A549 (cell line): ENCODE results near the gene GRK7. TPM values are rescaled to one million over a fixed set of nuclear protein-coding genes. Genes with fewer than 3 reads are reported as not detected.

Experiments used
- ATAC-seq, 2 experiments: fragments of 200-7000 bp in 1 of 2; fragments of >200 bp in 1 of 2; cut with Nextera tagmentation in 1 of 2; cut with Tn5 transposase in 1 of 2; 3 replicates each; pipeline versions ENCODE4 v1.8.0 to v1.9.1; 2018 to 2020; ENCODE audit warnings: mild to moderate bottlenecking in 1 of 2, moderate library complexity in 1 of 2
- CTCF ChIA-PET: fragments of 300-600 bp; sonication (Branson Sonifier 250); formaldehyde crosslinking; extraction: SDS; loops from one replicate; lab custom pipeline; 2021; ENCODE audit warnings: antibody characterized with exemption, inconsistent platforms; lab: Yijun Ruan, JAX
- POLR2A ChIA-PET: fragments of 350-600 bp; formaldehyde crosslinking; extraction: SDS; loops from one replicate; lab custom pipeline; 2021; ENCODE audit warnings: antibody characterized with exemption, inconsistent platforms; lab: Yijun Ruan, JAX
- DNase-seq, 2 experiments: peaks; one replicate each; pipeline versions ENCODE4 v3.0.0 to v3.0.0-alpha.2; 2011 to 2016; ENCODE audit warnings: low read depth in 1 of 2, low spot score in 1 of 2
- FAIRE-seq: peaks from 2 replicates; lab custom pipeline; 2011; peaks lifted over from hg19 to GRCh38; lab: Jason Lieb, UNC
- H3K27ac ChIP-seq, 2 experiments: fragments of >200 bp; sonication (Bioruptor Twin); formaldehyde crosslinking; 3 replicates each; pipeline ENCODE4 v1.5.1; 2016 to 2017
- H3K4me1 ChIP-seq: fragments of >200 bp; sonication (Bioruptor Twin); formaldehyde crosslinking; 3 replicates; pipeline ENCODE4 v1.6.1; 2016
- H3K4me2 ChIP-seq: fragments of >200 bp; sonication (Bioruptor Twin); formaldehyde crosslinking; 3 replicates; pipeline ENCODE4 v1.6.1; 2016
- H3K4me3 ChIP-seq: fragments of >200 bp; sonication (Bioruptor Twin); formaldehyde crosslinking; 3 replicates; pipeline ENCODE4 v1.5.1; 2016
- H3K9me3 ChIP-seq: fragments of >200 bp; sonication (Bioruptor Twin); formaldehyde crosslinking; 3 replicates; pipeline ENCODE4 v1.6.1; 2016
- EHMT2 ChIP-seq: fragments of 200-600 bp; sonication (generic); IDR thresholded peaks from 2 replicates; pipeline ENCODE4 v1.6.1; 2016; ENCODE audit warnings: antibody characterized with exemption, low read depth, mild to moderate bottlenecking, moderate library complexity
- EP300 ChIP-seq, 2 experiments: fragments of >200 bp; sonication (Bioruptor Twin); formaldehyde crosslinking; IDR thresholded peaks; 2 replicates in 1 of 2; 3 replicates in 1 of 2; pipeline ENCODE4 v1.6.1; 2016 to 2017
- ESRRA ChIP-seq: fragments of 150-350 bp; IDR thresholded peaks from 2 replicates; pipeline ENCODE4 v1.6.1; 2014; ENCODE audit warnings: mild to moderate bottlenecking, low read length, borderline replicate concordance
- FOSL2 ChIP-seq, 2 experiments: fragments of 450-650 bp in 1 of 2; fragments of >200 bp in 1 of 2; sonication (Bioruptor Twin) in 1 of 2; formaldehyde crosslinking; IDR thresholded peaks; 2 replicates each; pipeline versions ENCODE4 v1.5.0 to v1.6.1; 2016 to 2020; ENCODE audit warnings: mild to moderate bottlenecking in 1 of 2, moderate library complexity in 1 of 2
- FOXS1 ChIP-seq: fragments of 250-450 bp; sonication (Bioruptor Pico); IDR thresholded peaks from 2 replicates; pipeline ENCODE4 v1.5.0; 2020; ENCODE audit warnings: mild to moderate bottlenecking, moderate library complexity
- GATA3 ChIP-seq: IDR thresholded peaks from 2 replicates; pipeline ENCODE4 v1.6.1; 2012; ENCODE audit warnings: borderline replicate concordance
- HEYL ChIP-seq: fragments of 250-450 bp; sonication (Bioruptor Pico); IDR thresholded peaks from 2 replicates; pipeline ENCODE4 v1.8.0; 2021; ENCODE audit warnings: mild to moderate bottlenecking, moderate library complexity
- JUN ChIP-seq, 2 experiments: fragments of >200 bp; sonication (Bioruptor Twin); formaldehyde crosslinking; IDR thresholded peaks; 2 replicates in 1 of 2; 3 replicates in 1 of 2; pipeline ENCODE4 v1.6.1; 2016 to 2017
- JUNB ChIP-seq: fragments of >200 bp; sonication (Bioruptor Twin); formaldehyde crosslinking; IDR thresholded peaks from 2 replicates; pipeline ENCODE4 v1.6.1; 2016
- KDM1A ChIP-seq: fragments of 200-600 bp; sonication (generic); IDR thresholded peaks from 2 replicates; pipeline ENCODE4 v1.6.1; 2016; ENCODE audit warnings: low read depth, mild to moderate bottlenecking
- POLR2AphosphoS2 ChIP-seq: conservative IDR thresholded peaks from 2 replicates; pipeline ENCODE4 v1.6.1; 2012; ENCODE audit warnings: low read length, improper control_type of control experiment, inconsistent platforms
- RNF2 ChIP-seq: fragments of 200-600 bp; sonication (generic); IDR thresholded peaks from 2 replicates; pipeline ENCODE4 v1.6.1; 2016; ENCODE audit warnings: low read depth, mild to moderate bottlenecking, antibody characterized with exemption, moderate library complexity, borderline replicate concordance
- SREBF2 ChIP-seq: fragments of 450-650 bp; IDR thresholded peaks from 2 replicates; pipeline ENCODE4 v1.6.1; 2014; ENCODE audit warnings: mild to moderate bottlenecking, moderate library complexity
- TFCP2L1 ChIP-seq: fragments of 250-450 bp; sonication (Bioruptor Pico); IDR thresholded peaks from 2 replicates; pipeline ENCODE4 v1.5.0; 2021; ENCODE audit warnings: mild to moderate bottlenecking
- TP53 ChIP-seq: fragments of 250-450 bp; sonication (Bioruptor Pico); IDR thresholded peaks from 2 replicates; pipeline ENCODE4 v1.5.0; 2021; ENCODE audit warnings: mild to moderate bottlenecking, moderate library complexity
- ZC3H11A ChIP-seq: fragments of 450-650 bp; IDR thresholded peaks from 2 replicates; pipeline ENCODE4 v1.6.1; 2014; ENCODE audit warnings: antibody characterized with exemption, mild to moderate bottlenecking
- ZFP36 ChIP-seq: fragments of 450-650 bp; IDR thresholded peaks from 2 replicates; pipeline ENCODE4 v1.6.1; 2014; ENCODE audit warnings: borderline replicate concordance; ENCODE audit not compliant: partially characterized antibody
- ZNF302 ChIP-seq: fragments of 250-450 bp; sonication (Bioruptor Pico); IDR thresholded peaks from 2 replicates; pipeline ENCODE4 v1.9.0; 2021; ENCODE audit warnings: inconsistent platforms, mild to moderate bottlenecking, moderate library complexity
- ZSCAN20 ChIP-seq: fragments of 250-450 bp; sonication (Bioruptor Pico); IDR thresholded peaks from 2 replicates; pipeline ENCODE4 v1.8.0; 2022; ENCODE audit warnings: mild to moderate bottlenecking, moderate library complexity
- WGBS: methylation state at CpG from one replicate; pipeline ENCODE4 v1.1.6; 2017; ENCODE audit errors: missing lambda C conversion rate; 5-methylcytosine and 5-hydroxymethylcytosine counted together
- polyA plus RNA-seq, 4 experiments: library from polyadenylated mRNA; depleted of rRNA in 3 of 4; stranded (reverse); fragments of >200 nt; fragmentation: RNase III in 1 of 4; extraction: RNeasy Plus Mini Kit Qiagen cat#74134 plus additional on column Dnase treatment in 1 of 4; gene quantifications; 2 replicates in 3 of 4; 3 replicates in 1 of 4; pipeline ENCODE4 v1.2.3, GENCODE V29; 2011 to 2017
- TF ChIP-seq, protein P1 (sequence below): IDR thresholded peaks from 2 replicates; pipeline ENCODE4 v1.6.1; 2012; ENCODE audit warnings: low read depth, borderline replicate concordance
- TF ChIP-seq, protein P2 (sequence below): IDR thresholded peaks from 2 replicates; pipeline ENCODE4 v1.6.1; 2012
- TF ChIP-seq, protein P3 (sequence below): fragments of >200 bp; sonication (Bioruptor Twin); formaldehyde crosslinking; IDR thresholded peaks from 3 replicates; pipeline ENCODE4 v1.5.1; 2016
- TF ChIP-seq, protein P4 (sequence below): fragments of 250-450 bp; sonication (Bioruptor Pico); IDR thresholded peaks from 2 replicates; pipeline ENCODE4 v1.5.0; 2020; ENCODE audit warnings: low read depth, mild to moderate bottlenecking, moderate library complexity

GRK7 gene
- polyA plus RNA-seq, 2 of the 4 experiments (the other 2 are of a cell fraction): 0.03 TPM; not detected in 1

DNA sequence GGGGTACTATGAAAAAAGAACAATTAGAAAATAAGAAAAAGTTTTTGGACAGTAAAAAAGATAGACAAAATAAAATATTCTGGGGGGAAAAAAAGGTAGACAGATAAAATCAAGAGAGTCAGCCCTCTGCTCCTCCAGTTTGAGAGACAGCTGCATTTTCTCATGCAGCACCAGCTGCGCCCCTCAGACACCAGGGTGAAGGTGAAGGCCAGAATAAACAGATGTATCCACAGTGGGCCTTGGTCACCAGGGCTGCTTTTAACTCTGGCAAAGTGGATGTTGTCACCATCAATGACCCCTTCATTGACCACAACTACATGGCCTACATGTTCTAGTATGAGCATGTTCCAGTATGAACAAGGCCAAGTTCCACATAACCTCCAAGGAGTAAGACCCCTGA, 39.0 kb upstream of the GRK7 start:
- CTCF ChIA-PET: interaction anchor here (1.0 to 1.2 kb wide), 2 partner anchors 10 to 23 kb away, joined by 3 to 4 read pairs; no protein-coding TSS in a partner anchor
- Histone ChIP-seq H3K4me1 (no peaks in the 10 kb centered on the region; the same call in 2 of the 3 replicates), H3K27ac (no peak overlapping the region), H3K4me3 (no peak overlapping the region), H3K4me2 (no peak overlapping the region), H3K9me3 (no peaks in the 10 kb centered on the region)
- 92% methylated on average over 1 of the region's 1 CpG for WGBS
- FAIRE-seq (no peak), DNase-seq (no peak), ATAC-seq (no peak)
- POLR2A ChIA-PET: no interaction called here
- no peak for TF ChIP-seq TP53 (CRISPR knock-in tag)
- TF ChIP-seq, protein P1, sequence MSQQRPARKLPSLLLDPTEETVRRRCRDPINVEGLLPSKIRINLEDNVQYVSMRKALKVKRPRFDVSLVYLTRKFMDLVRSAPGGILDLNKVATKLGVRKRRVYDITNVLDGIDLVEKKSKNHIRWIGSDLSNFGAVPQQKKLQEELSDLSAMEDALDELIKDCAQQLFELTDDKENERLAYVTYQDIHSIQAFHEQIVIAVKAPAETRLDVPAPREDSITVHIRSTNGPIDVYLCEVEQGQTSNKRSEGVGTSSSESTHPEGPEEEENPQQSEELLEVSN: no peak

DNA sequence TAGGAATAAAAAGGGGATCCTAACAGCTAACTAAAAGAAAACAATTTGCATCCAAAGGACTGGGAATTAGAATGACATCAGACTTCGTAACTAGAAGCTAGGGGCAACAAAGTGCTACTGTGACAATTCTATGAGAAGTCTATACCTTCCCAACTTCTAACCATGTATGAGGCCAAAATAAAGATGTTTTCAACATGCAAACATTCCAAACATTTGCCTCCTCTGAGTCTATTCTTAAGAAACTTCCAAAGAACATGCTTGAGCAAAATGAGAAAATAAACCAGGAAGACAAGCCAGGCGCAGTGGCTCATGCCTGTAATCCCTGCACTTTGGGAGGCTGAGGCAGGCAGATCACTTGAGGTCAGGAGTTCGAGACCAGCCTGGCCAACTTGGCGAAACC, 38.2 kb upstream of the GRK7 start:
- no peak overlapping the region for H3K4me2 ChIP-seq
- no peaks in the 10 kb centered on the region for H3K9me3 ChIP-seq
- no peak for DNase-seq
- no peak overlapping the region for H3K27ac ChIP-seq
- ChIA-PET CTCF (interaction anchor here (1.0 kb wide), 1 partner anchor 9 kb away, joined by 3 read pairs; no protein-coding TSS in a partner anchor), POLR2A (no interaction called here)
- no peak for FAIRE-seq
- H3K4me3 ChIP-seq: no peak overlapping the region
- no peak for TF ChIP-seq HEYL (CRISPR knock-in tag)
- TF ChIP-seq ZC3H11A: no peak
- no peak for TF ChIP-seq ZNF302 (CRISPR knock-in tag)
- TF ChIP-seq, protein P2, sequence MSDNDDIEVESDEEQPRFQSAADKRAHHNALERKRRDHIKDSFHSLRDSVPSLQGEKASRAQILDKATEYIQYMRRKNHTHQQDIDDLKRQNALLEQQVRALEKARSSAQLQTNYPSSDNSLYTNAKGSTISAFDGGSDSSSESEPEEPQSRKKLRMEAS: no peak
- TF ChIP-seq, protein P3, sequence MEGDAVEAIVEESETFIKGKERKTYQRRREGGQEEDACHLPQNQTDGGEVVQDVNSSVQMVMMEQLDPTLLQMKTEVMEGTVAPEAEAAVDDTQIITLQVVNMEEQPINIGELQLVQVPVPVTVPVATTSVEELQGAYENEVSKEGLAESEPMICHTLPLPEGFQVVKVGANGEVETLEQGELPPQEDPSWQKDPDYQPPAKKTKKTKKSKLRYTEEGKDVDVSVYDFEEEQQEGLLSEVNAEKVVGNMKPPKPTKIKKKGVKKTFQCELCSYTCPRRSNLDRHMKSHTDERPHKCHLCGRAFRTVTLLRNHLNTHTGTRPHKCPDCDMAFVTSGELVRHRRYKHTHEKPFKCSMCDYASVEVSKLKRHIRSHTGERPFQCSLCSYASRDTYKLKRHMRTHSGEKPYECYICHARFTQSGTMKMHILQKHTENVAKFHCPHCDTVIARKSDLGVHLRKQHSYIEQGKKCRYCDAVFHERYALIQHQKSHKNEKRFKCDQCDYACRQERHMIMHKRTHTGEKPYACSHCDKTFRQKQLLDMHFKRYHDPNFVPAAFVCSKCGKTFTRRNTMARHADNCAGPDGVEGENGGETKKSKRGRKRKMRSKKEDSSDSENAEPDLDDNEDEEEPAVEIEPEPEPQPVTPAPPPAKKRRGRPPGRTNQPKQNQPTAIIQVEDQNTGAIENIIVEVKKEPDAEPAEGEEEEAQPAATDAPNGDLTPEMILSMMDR: no peak
- no peak for TF ChIP-seq KDM1A
- TF ChIP-seq SREBF2: no peak
- TF ChIP-seq EP300 (IDR thresholded peaks at IDR 0.05): no peak
- no peak for TF ChIP-seq JUNB
- no peak for TF ChIP-seq EHMT2
- TF ChIP-seq FOXS1: no peak
- H3K4me1 ChIP-seq: no peaks in the 10 kb centered on the region; the same call in 2 of the 3 replicates
- ATAC-seq: no peak
- 76% methylated on average over 4 of the region's 4 CpGs for WGBS

DNA sequence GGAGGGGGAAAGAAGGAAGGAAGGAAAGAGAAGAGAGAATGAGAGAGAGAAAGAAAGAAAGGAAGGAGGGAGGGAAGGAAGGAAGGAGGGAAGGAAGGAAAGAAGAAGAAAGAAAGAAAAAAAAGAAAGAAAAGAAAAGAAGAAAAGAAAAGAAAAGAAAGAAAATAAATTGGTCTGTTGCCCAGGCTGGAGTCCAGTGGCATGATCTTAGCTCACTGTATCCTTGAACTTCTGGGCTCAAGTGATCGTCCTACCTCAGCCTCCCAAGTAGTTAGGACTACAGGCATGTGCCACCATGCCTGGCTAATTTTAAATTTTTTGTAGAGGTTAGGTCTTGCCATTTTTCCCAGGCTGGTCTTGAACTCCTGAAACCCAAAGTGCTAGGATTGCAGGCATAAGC, 36.7 kb upstream of the GRK7 start:
- ChIA-PET CTCF (no interaction called here), POLR2A (interaction anchor here (0.7 kb wide), 1 partner anchor 18 kb away, joined by 3 read pairs; no protein-coding TSS in a partner anchor)
- no peaks in the 10 kb centered on the region for H3K9me3 ChIP-seq
- no peak overlapping the region for H3K27ac ChIP-seq
- FAIRE-seq: no peak
- no peak overlapping the region for H3K4me3 ChIP-seq
- no peak overlapping the region for H3K4me2 ChIP-seq
- WGBS: 12% methylated on average over 1 of the region's 1 CpG
- TF ChIP-seq ZSCAN20 (CRISPR knock-in tag): no peak
- TF ChIP-seq ZC3H11A: no peak
- TF ChIP-seq ESRRA: no peak
- no peak for TF ChIP-seq HEYL (CRISPR knock-in tag)
- no peak for TF ChIP-seq EP300 (IDR thresholded peaks at IDR 0.05)
- no peak for TF ChIP-seq POLR2AphosphoS2
- no peak for TF ChIP-seq JUN (IDR thresholded peaks at IDR 0.05)
- TF ChIP-seq ZFP36: no peak
- no peak for TF ChIP-seq TP53 (CRISPR knock-in tag)
- no peak for TF ChIP-seq GATA3
- TF ChIP-seq FOXS1: no peak
- no peak for TF ChIP-seq TFCP2L1 (CRISPR knock-in tag)
- no peak for TF ChIP-seq FOSL2 (IDR thresholded peaks at IDR 0.05)
- no peak for TF ChIP-seq FOSL2 (CRISPR knock-in tag; IDR thresholded peaks at IDR 0.05)
- TF ChIP-seq, protein P4, sequence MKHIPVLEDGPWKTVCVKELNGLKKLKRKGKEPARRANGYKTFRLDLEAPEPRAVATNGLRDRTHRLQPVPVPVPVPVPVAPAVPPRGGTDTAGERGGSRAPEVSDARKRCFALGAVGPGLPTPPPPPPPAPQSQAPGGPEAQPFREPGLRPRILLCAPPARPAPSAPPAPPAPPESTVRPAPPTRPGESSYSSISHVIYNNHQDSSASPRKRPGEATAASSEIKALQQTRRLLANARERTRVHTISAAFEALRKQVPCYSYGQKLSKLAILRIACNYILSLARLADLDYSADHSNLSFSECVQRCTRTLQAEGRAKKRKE (CRISPR knock-in tag): no peak
- TF ChIP-seq RNF2: no peak
- no peak for DNase-seq
- no peak for ATAC-seq
- H3K4me1 ChIP-seq: no peaks in the 10 kb centered on the region; the same call in 2 of the 3 replicates
